ENCODE measurements around the gene ZNF189. TPM values are rescaled to one million over a fixed set of nuclear protein-coding genes. Genes with fewer than 3 reads are reported as not detected.

ZNF189 gene
- total RNA-seq, 1 experiment from 2014 or later, result 11.0 TPM

DNA sequence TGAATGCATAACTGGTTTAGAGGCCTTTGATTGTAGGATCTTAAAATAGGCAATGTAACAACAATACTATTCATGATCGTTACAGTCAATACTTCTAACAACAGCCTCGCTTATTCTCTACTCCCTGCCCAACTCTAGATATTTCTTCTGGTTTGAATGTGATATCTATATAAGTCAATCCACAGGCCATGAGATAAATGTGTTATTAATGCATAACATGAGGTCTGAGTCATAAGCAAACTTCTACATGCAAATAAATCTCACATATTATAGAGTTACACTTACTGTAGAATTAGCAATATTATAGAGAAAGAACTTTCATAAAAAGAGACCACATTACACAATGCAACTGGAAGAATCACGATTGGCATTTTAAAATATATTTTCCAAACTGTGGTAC is 39.9 kb downstream of the ZNF189 start:
- DNase-seq (ENCODE audit: low read depth), result no peak
- in situ Hi-C loops (cut with HindIII; ENCODE audit: low pct_unique_long_range_greater_than_20kb, low sequenced_read_pairs), result no loop called here

DNA sequence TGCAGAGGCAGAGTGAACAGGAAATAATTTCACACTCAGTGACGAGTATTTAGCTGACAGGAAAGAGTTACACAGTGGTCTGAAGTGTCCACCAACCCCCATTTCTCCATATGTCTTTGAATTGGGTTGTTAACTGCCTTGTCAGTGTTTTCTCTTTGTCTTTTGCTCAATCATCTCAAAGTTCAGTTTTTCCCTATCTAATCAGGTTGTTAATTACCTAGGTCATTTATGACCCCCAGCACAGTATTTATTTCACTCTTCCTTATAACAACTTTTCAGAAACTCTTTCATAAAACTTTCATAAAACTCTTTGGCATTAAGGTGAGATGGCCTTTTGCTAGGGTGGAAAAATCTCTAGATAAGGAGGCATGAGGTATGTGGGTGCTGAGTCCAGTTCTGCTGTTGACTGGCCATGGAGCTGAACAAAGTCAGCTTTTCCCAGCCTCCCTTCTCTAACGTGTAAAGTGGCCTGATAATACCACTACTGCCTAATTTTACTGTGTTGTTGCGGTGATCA is 42.1 kb downstream of the ZNF189 start:
- DNase-seq (ENCODE audit: low read depth), result no peak
- in situ Hi-C loops (cut with HindIII; ENCODE audit: low pct_unique_long_range_greater_than_20kb, low sequenced_read_pairs), result no loop called here

DNA sequence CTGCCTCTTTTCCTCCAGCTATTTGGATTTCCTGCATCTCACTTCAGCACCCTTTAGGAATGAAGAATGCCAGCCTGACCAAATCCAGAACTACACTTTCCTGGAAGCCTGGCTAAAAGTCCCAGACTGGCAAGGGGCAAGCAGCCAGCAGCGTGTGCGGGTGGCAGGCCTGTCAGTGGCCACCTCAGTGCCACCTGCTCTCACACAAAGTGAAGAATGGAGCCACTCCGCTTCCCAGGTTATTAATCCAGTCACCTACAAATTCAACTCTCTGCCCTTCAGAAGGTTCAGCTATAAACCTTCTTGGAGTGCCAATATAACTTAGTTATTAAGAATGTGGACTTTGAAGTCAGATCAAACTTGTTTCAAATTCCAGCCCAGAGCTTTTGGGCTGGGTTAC is 43.7 kb downstream of the ZNF189 start:
- no peak for DNase-seq (ENCODE audit: low read depth)
- in situ Hi-C loops (cut with HindIII; ENCODE audit: low pct_unique_long_range_greater_than_20kb, low sequenced_read_pairs), result no loop called here

DNA sequence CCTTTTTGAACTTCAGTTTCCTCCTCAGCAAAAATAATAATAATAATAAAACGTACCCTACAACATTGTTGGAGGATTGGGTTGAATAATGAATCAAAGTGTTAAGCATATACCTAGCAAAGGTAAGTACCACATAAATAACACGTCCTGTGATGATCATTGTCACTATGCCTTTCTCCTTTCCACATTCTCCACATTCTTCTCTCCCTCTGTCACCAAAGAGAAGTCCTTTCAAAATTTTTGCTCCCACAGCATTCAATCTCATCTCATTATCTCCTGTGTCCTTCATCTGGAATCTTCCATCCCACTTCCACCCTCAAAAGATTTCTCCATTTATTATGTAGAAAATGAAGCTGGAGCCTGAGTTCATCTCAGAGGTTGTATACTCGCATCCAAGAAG is 44.1 kb downstream of the ZNF189 start:
- in situ Hi-C loops (cut with HindIII; ENCODE audit: low pct_unique_long_range_greater_than_20kb, low sequenced_read_pairs), result no loop called here
- DNase-seq (ENCODE audit: low read depth), result no peak

DNA sequence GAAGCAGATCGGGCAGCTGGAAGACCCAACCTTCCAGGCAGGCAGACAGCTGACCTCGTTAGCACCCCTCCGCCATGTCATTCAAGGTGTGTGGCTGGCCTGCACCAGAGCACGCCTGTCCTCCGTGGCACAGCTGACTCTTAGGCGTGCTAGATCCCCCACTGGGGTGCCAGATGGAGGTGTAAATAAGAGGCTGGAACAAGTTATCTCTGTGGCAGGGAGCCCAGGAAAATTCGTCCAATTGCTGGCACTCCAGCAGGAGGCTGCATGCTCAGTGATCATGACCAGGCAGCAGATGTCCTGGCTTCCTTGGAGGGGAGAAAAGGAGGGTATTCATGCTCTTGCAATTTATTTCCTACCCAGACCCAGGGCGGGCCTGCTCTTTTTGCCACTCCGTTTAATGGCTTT is 44.7 kb downstream of the ZNF189 start:
- DNase-seq (ENCODE audit: low read depth), result no peak
- in situ Hi-C loops (cut with HindIII; ENCODE audit: low pct_unique_long_range_greater_than_20kb, low sequenced_read_pairs), result no loop called here

DNA sequence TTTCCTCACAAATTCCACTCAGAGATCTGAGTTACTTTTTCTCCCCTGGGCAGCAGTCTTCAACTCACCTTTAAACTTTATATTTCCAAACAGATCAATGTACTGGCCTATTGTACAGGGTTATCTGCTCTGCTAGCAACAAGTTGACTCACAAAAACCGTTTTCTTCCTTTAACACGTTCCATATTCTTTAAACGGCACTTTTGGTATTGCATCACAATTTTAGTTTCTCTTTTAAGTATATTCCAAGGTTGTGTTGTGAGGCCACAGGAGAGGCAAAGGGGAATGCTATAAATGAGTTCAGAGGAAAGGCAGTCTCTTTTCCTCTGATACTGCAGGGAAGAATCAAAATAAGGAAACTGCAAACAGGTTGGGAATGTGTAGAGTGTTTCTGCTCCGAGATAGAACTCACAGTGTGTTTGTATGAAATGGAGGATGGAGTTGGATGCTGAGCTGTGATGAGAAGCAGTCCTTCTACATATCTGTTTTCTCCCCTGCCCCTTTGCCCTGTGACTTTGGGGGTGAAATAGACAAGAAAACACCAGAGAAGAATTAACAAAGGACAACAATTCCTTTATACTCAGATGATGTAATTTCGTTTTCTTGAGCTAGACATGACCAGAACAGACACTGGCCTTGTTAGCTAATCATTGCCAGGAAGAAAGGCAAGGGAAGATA is 46.8 kb downstream of the ZNF189 start:
- DNase-seq (ENCODE audit: low read depth), result no peak
- in situ Hi-C loops (cut with HindIII; ENCODE audit: low pct_unique_long_range_greater_than_20kb, low sequenced_read_pairs), result no loop called here

DNA sequence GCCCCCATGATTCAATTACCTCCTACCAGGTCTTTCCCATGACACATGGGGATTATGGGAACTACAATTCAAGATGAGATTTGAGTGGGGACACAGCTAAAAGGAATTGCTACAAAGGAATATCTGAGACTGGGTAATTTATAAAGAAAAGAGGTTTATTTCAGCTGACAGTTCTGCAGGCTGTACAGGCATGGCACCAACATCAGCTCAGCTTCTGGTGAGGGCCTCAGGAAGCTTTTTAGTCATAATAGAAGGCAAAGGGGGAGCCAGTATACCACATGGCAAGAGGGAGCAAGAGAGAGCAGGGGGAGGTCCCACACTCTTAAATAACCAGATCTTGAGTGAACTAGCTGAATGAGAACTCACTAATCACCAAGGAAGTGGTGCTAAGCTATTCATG is 48.1 kb downstream of the ZNF189 start:
- in situ Hi-C loops (cut with HindIII; ENCODE audit: low pct_unique_long_range_greater_than_20kb, low sequenced_read_pairs), result no loop called here

DNA sequence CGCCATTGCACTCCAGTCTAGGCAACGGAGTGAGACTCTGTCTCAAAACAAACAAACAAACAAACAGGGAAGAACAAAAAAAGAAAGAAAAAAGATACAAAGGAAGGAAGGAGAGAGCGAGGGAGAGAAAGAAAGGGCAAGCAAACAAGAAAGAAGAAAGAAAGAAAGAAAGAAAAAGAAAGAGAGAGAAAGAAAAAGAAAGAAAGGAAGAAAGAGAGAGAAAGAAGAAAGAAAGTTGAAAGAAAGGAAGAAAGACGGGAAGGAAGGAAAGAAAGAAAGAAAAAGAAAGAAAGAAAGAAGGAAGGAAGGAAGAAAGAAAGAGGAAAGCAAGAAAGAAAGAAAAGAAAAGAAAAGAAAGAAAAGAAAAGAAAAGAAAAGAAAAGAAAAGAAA is 50.0 kb downstream of the ZNF189 start:
- in situ Hi-C loops (cut with HindIII; ENCODE audit: low pct_unique_long_range_greater_than_20kb, low sequenced_read_pairs), result no loop called here
- DNase-seq (ENCODE audit: low read depth), result no peak

More for the DNA sequence above, 48.1 kb downstream of the ZNF189 start:
- DNase-seq (ENCODE audit: low read depth), result no peak

DNA sequence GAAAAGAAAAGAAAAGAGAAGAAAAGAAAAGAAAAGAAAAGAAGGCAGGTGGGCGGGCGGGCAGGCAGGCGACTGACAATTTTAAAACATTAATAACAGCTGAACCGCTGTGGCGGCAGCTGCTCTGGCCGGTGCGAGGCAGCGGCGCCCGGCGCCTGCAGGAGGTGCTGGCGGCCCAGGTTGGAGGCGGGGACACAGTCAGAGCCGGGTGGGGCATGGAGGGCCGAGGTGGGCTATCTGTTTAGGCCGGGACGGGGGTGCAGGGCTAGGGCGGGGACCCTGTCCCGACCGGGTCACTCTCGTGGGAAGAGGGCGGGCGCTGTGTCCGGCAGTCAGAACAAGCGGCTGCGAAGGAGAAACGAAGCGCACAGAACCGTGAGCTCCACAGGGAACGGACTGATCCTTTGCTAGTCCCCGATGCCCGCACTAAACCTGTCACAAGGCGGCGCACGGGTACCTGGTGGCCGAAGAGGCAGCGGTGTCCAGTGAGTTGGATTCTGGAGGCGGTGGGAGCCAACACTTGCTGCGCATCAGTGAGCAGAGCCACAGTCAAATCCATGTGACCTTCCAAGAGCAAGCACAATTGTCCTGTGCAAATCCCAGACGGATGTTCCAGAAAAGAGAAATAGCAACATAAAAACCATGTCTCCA is 50.5 kb downstream of the ZNF189 start:
- peak; percentile 82 for DNase-seq (ENCODE audit: low read depth)
- in situ Hi-C loops (cut with HindIII; ENCODE audit: low pct_unique_long_range_greater_than_20kb, low sequenced_read_pairs), result no loop called here

DNA sequence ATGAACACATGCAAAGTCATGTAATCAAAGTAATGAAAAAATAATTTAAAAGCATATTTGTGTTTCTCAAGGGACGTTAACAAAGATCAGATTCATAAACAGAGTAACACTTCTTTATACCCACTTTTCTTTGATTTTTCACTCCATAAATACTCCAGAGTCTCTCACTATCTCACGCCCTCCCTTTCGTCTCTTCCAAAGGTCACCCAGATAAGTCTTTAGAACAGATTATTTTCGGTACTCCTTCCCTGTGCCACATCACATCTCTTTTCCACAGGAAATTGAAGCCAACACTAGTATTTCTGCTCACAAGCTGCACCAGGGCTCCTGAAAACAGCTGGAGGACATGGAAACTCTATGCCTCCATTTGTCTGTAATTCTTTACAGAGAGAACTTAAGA is 52.3 kb downstream of the ZNF189 start:
- in situ Hi-C loops (cut with HindIII; ENCODE audit: low pct_unique_long_range_greater_than_20kb, low sequenced_read_pairs), result no loop called here
- no peak for DNase-seq (ENCODE audit: low read depth)

DNA sequence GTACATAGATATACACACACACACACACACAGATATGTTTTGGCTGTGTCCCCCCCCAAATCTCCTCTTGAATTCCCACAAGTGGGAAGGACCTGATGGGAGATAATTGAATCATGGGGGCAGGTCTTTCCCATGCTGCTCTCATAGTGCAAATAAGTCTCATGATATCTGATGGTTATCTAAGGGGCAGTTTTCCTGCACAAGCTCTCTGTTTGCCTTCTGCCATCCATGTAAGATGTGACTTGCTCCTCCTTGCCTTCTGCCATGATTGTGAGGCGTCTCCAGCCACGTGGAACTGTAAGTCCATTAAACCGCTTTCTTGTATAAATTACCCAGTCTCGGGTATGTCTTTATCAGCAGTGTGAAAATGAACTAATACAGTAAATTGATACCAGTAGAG is 52.8 kb downstream of the ZNF189 start:
- no peak for DNase-seq (ENCODE audit: low read depth)
- in situ Hi-C loops (cut with HindIII; ENCODE audit: low pct_unique_long_range_greater_than_20kb, low sequenced_read_pairs), result no loop called here

DNA sequence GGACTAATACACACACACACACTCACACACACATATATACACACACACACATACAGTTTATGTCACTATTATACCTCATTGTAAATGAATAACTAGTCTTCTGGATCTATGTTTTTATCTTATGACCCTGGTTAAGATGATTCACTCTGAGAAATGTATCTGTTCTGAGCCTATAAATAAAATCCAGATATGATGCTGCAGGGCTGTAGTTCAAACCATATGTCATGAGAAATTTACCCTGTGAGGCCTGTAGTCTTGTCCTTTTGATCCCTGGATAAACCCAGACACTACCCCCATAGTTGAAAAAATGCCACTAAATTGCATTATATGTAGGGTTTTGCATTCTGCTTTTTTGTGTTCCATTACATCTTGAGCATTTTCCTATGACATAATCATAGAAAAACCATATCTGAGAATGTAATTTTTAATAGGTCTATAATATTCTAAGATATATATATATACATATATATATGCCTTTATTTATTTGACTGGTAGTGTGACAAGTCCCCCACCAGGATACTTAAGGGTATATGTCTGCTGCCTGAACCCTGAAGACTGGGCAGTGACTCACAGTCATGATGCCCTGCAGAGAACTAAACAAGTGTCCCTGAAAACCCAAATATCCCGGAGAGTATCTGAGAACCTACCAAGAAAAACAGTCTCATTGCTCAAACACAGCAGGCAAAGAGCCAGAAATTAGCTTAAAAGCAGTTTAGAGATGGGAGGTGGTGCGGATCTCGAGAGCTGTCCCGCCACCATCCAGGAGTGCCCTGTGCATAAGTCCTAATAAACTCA is 55.3 kb downstream of the ZNF189 start:
- in situ Hi-C loops (cut with HindIII; ENCODE audit: low pct_unique_long_range_greater_than_20kb, low sequenced_read_pairs), result no loop called here
- DNase-seq (ENCODE audit: low read depth), result no peak

DNA sequence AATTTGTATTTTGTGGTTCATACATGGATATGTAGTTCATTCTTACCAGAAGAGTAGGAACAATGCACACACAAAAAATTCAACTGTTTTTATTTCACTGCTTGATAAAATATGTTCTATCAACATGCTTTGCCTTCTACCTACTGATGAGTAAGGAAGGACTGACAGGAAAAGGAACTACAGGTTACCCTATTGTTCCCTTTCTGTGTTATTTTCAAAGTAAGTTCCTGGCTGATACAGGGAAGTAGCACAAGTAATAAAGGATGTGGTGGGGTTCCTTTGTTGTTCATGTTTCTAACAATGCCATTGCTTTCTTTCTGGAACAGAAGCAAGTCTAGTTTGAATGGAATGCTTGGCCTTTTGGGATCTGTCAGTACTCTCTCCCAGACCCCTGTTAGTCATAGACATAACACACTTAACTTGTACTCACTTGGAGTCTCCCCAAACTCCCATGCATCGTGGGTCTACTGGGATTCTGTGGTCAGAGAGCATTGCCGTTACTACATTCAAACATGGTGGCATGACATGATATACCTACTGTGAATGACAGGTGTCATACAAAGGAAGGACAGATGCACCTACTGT is 57.1 kb downstream of the ZNF189 start:
- in situ Hi-C loops (cut with HindIII; ENCODE audit: low pct_unique_long_range_greater_than_20kb, low sequenced_read_pairs), result no loop called here
- DNase-seq (ENCODE audit: low read depth), result no peak

DNA sequence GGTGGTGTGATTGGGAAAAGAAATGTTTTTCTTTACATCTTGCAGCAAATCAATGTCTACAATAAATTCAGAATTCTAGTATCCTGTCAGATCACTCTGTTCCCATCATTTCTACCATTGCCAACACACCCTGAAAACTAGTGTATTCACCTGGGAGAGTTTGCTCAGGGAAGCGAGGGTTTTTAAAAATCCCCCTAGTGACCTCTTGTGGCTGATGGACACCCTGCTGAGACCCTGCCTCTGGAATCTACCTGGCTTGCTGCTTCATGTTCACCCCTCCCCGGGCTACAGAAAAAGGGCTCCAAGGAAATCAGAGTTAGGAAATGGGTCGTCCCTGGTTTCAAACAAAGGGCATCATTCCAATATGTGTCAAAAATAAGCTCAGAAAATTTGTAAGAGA is 58.4 kb downstream of the ZNF189 start:
- in situ Hi-C loops (cut with HindIII; ENCODE audit: low pct_unique_long_range_greater_than_20kb, low sequenced_read_pairs), result no loop called here
- DNase-seq (ENCODE audit: low read depth), result no peak

DNA sequence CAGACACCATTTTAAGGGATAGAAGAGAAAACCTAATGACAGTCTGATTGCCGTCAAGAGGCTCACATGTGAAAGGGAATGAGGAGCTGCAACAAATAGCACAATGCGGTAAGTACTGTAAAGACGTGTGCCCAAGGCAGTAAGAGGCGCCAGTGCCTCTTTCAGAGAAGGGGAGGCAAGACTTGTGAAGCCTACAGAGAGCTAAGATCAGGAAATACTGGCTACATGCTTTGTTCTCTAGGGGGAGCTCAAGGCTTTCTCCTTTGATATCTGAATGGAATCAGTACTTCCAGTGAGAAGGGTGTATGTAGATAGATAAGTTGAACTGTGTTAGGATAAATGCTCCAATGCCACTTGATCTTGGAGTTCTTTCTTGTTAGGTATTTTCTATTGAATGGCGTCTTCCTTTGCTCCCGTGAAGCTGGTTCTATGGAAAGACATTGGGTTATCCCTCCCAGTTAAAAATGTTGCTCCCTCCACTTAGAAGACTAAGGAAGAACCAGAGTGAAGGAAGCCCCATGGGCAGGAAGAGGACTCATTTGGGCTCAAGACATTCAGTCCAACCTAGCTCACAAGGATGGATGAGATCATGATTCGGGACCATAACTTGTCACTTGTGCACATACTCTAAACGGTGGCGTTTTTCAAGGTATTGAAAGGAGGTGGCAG is 60.4 kb downstream of the ZNF189 start:
- peak; percentile 75 for DNase-seq (ENCODE audit: low read depth)
- in situ Hi-C loops (cut with HindIII; ENCODE audit: low pct_unique_long_range_greater_than_20kb, low sequenced_read_pairs), result no loop called here

All from Caki2 (cell line).